ENCODE data around the gene COLEC11. TPM values are rescaled to one million over a fixed set of nuclear protein-coding genes. Genes with fewer than 3 reads are reported as not detected.

The COLEC11 gene
- total and polyA plus RNA-seq, 2 donors: 5.2 to 9.2 TPM

DNA sequence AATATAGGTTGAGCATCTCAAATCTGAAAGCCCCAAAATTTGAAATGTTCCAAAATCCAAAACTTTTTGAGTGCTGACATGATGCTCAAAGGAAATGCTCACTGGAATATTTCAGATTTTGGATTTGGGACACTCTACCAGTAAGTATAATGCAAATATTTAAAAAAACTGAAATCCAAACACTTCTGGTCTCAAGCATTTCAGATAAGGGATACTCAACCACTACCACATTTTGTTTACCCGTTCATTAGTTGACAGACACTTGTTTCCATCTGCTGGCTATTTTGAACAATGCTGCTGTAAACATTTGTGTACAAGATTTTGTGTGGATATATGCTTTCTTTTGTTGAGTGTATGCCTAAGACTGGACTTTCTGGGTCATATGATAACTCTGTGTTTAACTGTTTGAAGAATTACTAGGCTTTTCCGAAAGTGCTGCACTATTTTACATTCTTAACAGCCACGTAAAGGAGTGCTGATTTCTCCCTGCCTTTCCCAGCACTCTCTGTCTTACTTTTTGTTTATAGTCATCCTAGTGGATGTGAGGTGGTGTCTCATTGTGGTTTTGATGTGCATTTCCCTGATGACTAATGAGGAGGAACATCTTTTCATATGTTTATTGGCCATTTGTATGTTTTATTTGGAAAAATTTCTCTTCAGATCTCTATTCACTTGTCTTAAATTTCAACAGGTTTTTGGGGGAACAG, 89.0 kb downstream of the COLEC11 start:
- Histone ChIP-seq H3K27me3 (ENCODE audit: control insufficient read depth in 2 of 2, insufficient read depth in 1 of 2, low read length in 1 of 2) (no peaks in the 10 kb centered on the region), H3K4me3 (ENCODE audit: low read length in 2 of 2) (no peak overlapping the region), H3K27ac (ENCODE audit: low read depth in 1 of 2, low read length in 1 of 2) (no peak overlapping the region), H3K4me1 (ENCODE audit: control insufficient read depth in 2 of 2, insufficient read depth in 2 of 2, low read length in 2 of 2) (no peaks in the 10 kb centered on the region), H3K9me3 (ENCODE audit: control insufficient read depth in 2 of 2, insufficient read depth in 1 of 2, low read length in 1 of 2) (no peaks in the 10 kb centered on the region), H3K36me3 (ENCODE audit: control insufficient read depth in 2 of 2, insufficient read depth in 2 of 2, low read length in 1 of 2) (no peaks in the 10 kb centered on the region)
- WGBS: 76% methylated on average over 3 of the region's 3 CpGs
- DNase-seq (ENCODE audit: low read depth in 6 of 9, low spot score in 9 of 9): no peak

DNA sequence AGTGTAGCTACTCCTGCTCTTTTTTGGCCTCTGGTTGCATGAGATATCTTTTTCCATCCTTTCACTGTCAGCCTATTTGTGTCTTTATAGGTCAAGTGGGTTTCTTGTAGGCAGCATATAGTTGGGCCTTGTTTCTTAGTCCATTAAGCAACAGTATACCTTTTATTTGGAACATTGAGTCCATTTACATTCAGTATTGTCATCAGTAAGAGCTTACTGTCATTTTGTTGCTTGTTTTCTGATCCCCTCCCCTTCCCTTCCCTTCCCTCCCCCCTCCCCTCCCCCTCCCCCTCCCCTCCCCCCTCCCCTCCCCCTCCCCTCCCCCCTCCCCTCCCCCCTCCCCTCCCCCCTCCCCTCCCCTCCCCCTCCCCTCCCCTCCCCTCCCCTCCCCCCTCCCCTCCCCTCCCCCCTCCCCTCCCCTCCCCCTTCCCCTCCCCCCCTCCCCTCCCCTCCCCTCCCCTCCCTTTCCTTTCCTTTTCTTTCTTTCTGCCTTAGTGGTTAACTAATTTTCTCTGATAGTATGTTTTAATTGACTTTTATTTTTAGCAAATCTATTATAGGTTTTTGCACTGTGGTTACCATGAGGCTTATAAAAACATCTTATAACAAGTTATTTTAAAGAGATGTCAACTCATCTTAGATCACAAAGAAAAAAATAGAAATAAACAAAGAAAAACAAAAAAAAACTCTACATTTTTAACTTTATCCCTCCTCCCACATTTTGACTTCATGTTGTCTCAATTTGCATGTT, 95.3 kb downstream of the COLEC11 start:
- Histone ChIP-seq H3K4me3 (ENCODE audit: low read length in 2 of 2) (no peak overlapping the region), H3K4me1 (ENCODE audit: control insufficient read depth in 2 of 2, insufficient read depth in 2 of 2, low read length in 2 of 2) (no peaks in the 10 kb centered on the region), H3K36me3 (ENCODE audit: control insufficient read depth in 2 of 2, insufficient read depth in 2 of 2, low read length in 1 of 2) (no peaks in the 10 kb centered on the region), H3K9me3 (ENCODE audit: control insufficient read depth in 2 of 2, insufficient read depth in 1 of 2, low read length in 1 of 2) (no peaks in the 10 kb centered on the region), H3K27ac (ENCODE audit: low read depth in 1 of 2, low read length in 1 of 2) (no peak overlapping the region), H3K27me3 (ENCODE audit: control insufficient read depth in 2 of 2, insufficient read depth in 1 of 2, low read length in 1 of 2) (no peaks in the 10 kb centered on the region)
- no peak for DNase-seq (ENCODE audit: low read depth in 6 of 9, low spot score in 9 of 9)

DNA sequence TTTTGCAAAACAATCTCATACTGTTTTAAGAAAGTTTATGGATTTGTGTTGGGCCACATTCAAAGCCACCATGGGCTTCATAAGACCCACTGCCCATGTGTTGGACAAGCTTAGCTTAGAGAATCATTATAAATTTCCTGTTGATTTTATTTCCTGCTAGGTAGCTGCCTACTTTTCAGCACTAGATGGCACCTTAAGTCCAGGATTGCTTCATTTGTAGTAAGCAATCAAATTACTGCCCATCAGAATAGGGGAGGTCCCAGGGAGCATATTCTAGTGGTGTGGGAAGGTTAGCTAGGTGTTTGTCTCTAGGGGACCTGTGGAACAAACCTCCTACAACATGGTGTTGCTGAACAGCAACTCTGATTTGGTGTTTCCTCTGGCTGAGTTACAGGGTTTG, 97.5 kb downstream of the COLEC11 start:
- no peak for DNase-seq (ENCODE audit: low read depth in 6 of 9, low spot score in 9 of 9)
- H3K27me3 ChIP-seq (ENCODE audit: control insufficient read depth in 2 of 2, insufficient read depth in 1 of 2, low read length in 1 of 2): no peaks in the 10 kb centered on the region
- no peaks in the 10 kb centered on the region for H3K4me1 ChIP-seq (ENCODE audit: control insufficient read depth in 2 of 2, insufficient read depth in 2 of 2, low read length in 2 of 2)
- H3K27ac ChIP-seq (ENCODE audit: low read depth in 1 of 2, low read length in 1 of 2): no peak overlapping the region
- H3K9me3 ChIP-seq (ENCODE audit: control insufficient read depth in 2 of 2, insufficient read depth in 1 of 2, low read length in 1 of 2): no peaks in the 10 kb centered on the region
- H3K36me3 ChIP-seq (ENCODE audit: control insufficient read depth in 2 of 2, insufficient read depth in 2 of 2, low read length in 1 of 2): no peaks in the 10 kb centered on the region
- no peak overlapping the region for H3K4me3 ChIP-seq (ENCODE audit: low read length in 2 of 2)

Other genes starting within 250 kb of the COLEC11 start
- gene EIPR1, start 217.3 kb upstream of the COLEC11 start, total RNA-seq: 31.9 TPM
- gene EIPR1, start 217.3 kb upstream of the COLEC11 start, polyA plus RNA-seq: 21.3 TPM
- gene TRAPPC12, start 215.4 kb upstream of the COLEC11 start, total RNA-seq: 41.8 TPM
- gene TRAPPC12, start 215.4 kb upstream of the COLEC11 start, polyA plus RNA-seq: 136 TPM
- 28.1 TPM for gene ADI1, start 75.6 kb upstream of the COLEC11 start, total RNA-seq
- gene ADI1, start 75.6 kb upstream of the COLEC11 start, polyA plus RNA-seq: 50.0 TPM
- gene RNASEH1, start 36.8 kb upstream of the COLEC11 start, total RNA-seq: 15.7 TPM
- gene RNASEH1, start 36.8 kb upstream of the COLEC11 start, polyA plus RNA-seq: 12.4 TPM
- gene RPS7, start 19.9 kb upstream of the COLEC11 start, total RNA-seq: 3,596 TPM
- 4,140 TPM for gene RPS7, start 19.9 kb upstream of the COLEC11 start, polyA plus RNA-seq
- 0.05 TPM for gene ALLC, start 63.1 kb downstream of the COLEC11 start, total RNA-seq
- gene ALLC, start 63.1 kb downstream of the COLEC11 start, polyA plus RNA-seq: 0.87 TPM
- 0.38 TPM for gene DCDC2C, start 108.5 kb downstream of the COLEC11 start, total RNA-seq
- gene DCDC2C, start 108.5 kb downstream of the COLEC11 start, polyA plus RNA-seq: 0.21 TPM

Data from thymus (tissue), 11 donors.